Neural progenitor cell (in vitro differentiated cells): ENCODE measurements around the gene RPS6KB2.

Source experiments
- CTCF ChIP-seq: fragments of 200-600 bp; sonication (generic); IDR thresholded peaks from 2 replicates; pipeline ENCODE4 v1.5.1; 2017; ENCODE audit warnings: antibody characterized with exemption, mild to moderate bottlenecking
- EZH2phosphoT487 ChIP-seq: fragments of 200-600 bp; sonication (generic); IDR thresholded peaks from 2 replicates; pipeline ENCODE4 v1.6.1; 2017; ENCODE audit warnings: antibody characterized with exemption

- no peak for TF ChIP-seq CTCF
- TF ChIP-seq EZH2phosphoT487 = no peak
Measured at GRCh38 chr11:67400251-67400941, 27.9 kb upstream of the RPS6KB2 start.
